HCT116 (cell line): ENCODE data around the gene GSN. TPM values are rescaled to one million over a fixed set of nuclear protein-coding genes. Genes with fewer than 3 reads are reported as not detected.

Source experiments
- ATAC-seq: fragments of 200-7000 bp; cut with Tn5 transposase; 2 replicates; pipeline ENCODE4 v1.9.1; 2020; ENCODE audit warnings: mild to moderate bottlenecking, moderate library complexity
- BruUV-seq: library from RNA; stranded (reverse); fragments of 400-500 nt; replicated peaks from 2 replicates; lab custom pipeline; 2021; lab: Mats Ljungman, UMichigan
- CTCF ChIA-PET: fragments of 300-600 bp; sonication (Branson Sonifier 250); formaldehyde crosslinking; loops from one replicate; lab custom pipeline; 2021; ENCODE audit warnings: antibody characterized with exemption; lab: Charles Lee
- POLR2A ChIA-PET: fragments of 300-600, 350-600 bp; sonication (Branson Sonifier 250); formaldehyde crosslinking; loops from one replicate; lab custom pipeline; 2021; ENCODE audit warnings: antibody characterized with exemption; lab: Charles Lee
- RAD21 ChIA-PET, 2 experiments: fragments of 300-600 bp; sonication (Branson Sonifier 250); formaldehyde crosslinking; loops; one replicate each; lab custom pipeline; 2023; ENCODE audit warnings: low total read pairs in 2 of 2; ENCODE audit not compliant: uncharacterized antibody in 2 of 2, unreplicated experiment in 2 of 2, low non-redundant PET in 1 of 2; lab: Charles Lee
- DNase-seq: peaks from one replicate; pipeline ENCODE4 v3.0.0-alpha.2; 2010; ENCODE audit warnings: low read depth, low spot score
- H2AFZ ChIP-seq: fragments of 200-600 bp; shearing (Covaris generic), sonication (generic); 2 replicates; pipeline ENCODE4 v1.6.1; 2017; ENCODE audit warnings: low read depth, mixed run types, mixed read lengths, antibody characterized with exemption, low read length; ENCODE audit not compliant: poor library complexity, severe bottlenecking
- H3K27ac ChIP-seq: 2 replicates; pipeline ENCODE4 v1.5.1; 2012; ENCODE audit warnings: low read depth, low read length
- H3K27me3 ChIP-seq: fragments of 200-600 bp; sonication (generic); 2 replicates; pipeline ENCODE4 v1.6.1; 2016; ENCODE audit warnings: mixed run types, low read length, mixed read lengths; ENCODE audit not compliant: insufficient read depth
- H3K36me3 ChIP-seq, 2 experiments: fragments of 200-500 bp in 1 of 2; fragments of 200-600 bp in 1 of 2; sonication (Bioruptor generic) in 1 of 2; sonication (generic) in 1 of 2; 2 replicates each; pipeline versions ENCODE4 v1.5.1 to v1.6.1; 2014 to 2016; ENCODE audit warnings: low read length in 2 of 2, inconsistent platforms in 1 of 2, mixed read lengths in 1 of 2, mixed run types in 1 of 2; ENCODE audit not compliant: insufficient read depth in 2 of 2, control insufficient read depth in 1 of 2
- H3K4me1 ChIP-seq, 2 experiments: fragments of 200-600 bp in 1 of 2; sonication (generic) in 1 of 2; 2 replicates each; pipeline versions ENCODE4 v1.5.1 to v1.6.1; 2012 to 2017; ENCODE audit warnings: low read length in 2 of 2, inconsistent platforms in 1 of 2, mild to moderate bottlenecking in 1 of 2, mixed read lengths in 1 of 2, mixed run types in 1 of 2, moderate library complexity in 1 of 2; ENCODE audit not compliant: insufficient read depth in 2 of 2, control insufficient read depth in 1 of 2
- H3K4me2 ChIP-seq: fragments of 200-600 bp; sonication (generic); 2 replicates; pipeline ENCODE4 v1.6.1; 2017; ENCODE audit warnings: mixed run types, low read length, mixed read lengths
- H3K4me3 ChIP-seq, 2 experiments: fragments of 200-600 bp in 1 of 2; sonication (generic) in 1 of 2; replicated peaks in 1 of 2; 2 replicates each; pipeline ENCODE4 v1.5.1; 2011 to 2016; ENCODE audit warnings: low read length in 2 of 2, control low read depth in 1 of 2, low read depth in 1 of 2, mild to moderate bottlenecking in 1 of 2, mixed read lengths in 1 of 2, mixed run types in 1 of 2
- H3K79me2 ChIP-seq: fragments of 200-600 bp; sonication (generic); 2 replicates; pipeline ENCODE4 v1.6.1; 2017; ENCODE audit warnings: mild to moderate bottlenecking, mixed run types, low read length, moderate library complexity, mixed read lengths; ENCODE audit not compliant: insufficient read depth
- H3K9ac ChIP-seq: fragments of 200-600 bp; sonication (generic); 2 replicates; pipeline ENCODE4 v1.6.1; 2016; ENCODE audit warnings: low read length, mixed read lengths
- H3K9me2 ChIP-seq: fragments of 200-600 bp; sonication (generic), shearing (Covaris generic); 2 replicates; pipeline ENCODE4 v1.6.1; 2017; ENCODE audit warnings: mixed run types, mild to moderate bottlenecking, moderate library complexity; ENCODE audit not compliant: insufficient read depth
- H3K9me3 ChIP-seq, 2 experiments: fragments of 200-500 bp in 1 of 2; fragments of 200-600 bp in 1 of 2; sonication (Bioruptor generic) in 1 of 2; sonication (generic) in 1 of 2; 2 replicates each; pipeline ENCODE4 v1.6.1; 2014 to 2017; ENCODE audit warnings: low read length in 2 of 2, mixed read lengths in 2 of 2, inconsistent platforms in 1 of 2, low read depth in 1 of 2, mild to moderate bottlenecking in 1 of 2, mixed run types in 1 of 2, moderate library complexity in 1 of 2; ENCODE audit not compliant: control insufficient read depth in 1 of 2, insufficient read depth in 1 of 2
- H4K20me1 ChIP-seq: fragments of 200-600 bp; sonication (generic), shearing (Covaris generic); 2 replicates; pipeline ENCODE4 v1.6.1; 2017; ENCODE audit warnings: mixed run types, mild to moderate bottlenecking, moderate library complexity; ENCODE audit not compliant: insufficient read depth
- CEBPB ChIP-seq: IDR thresholded peaks from 2 replicates; pipeline ENCODE4 v1.6.1; 2012; ENCODE audit warnings: low read depth
- CTCF ChIP-seq, 3 experiments: fragments of 200-600 bp in 1 of 3; sonication (generic) in 1 of 3; IDR thresholded peaks in 2 of 3; conservative IDR thresholded peaks in 1 of 3; 2 replicates each; pipeline ENCODE4 v1.5.1; 2012 to 2017; ENCODE audit warnings: low read depth in 2 of 3, low read length in 2 of 3, antibody characterized with exemption in 1 of 3, borderline replicate concordance in 1 of 3, control low read depth in 1 of 3, mild to moderate bottlenecking in 1 of 3, mixed read lengths in 1 of 3, mixed run types in 1 of 3, moderate library complexity in 1 of 3; ENCODE audit not compliant: insufficient read depth in 1 of 3
- EGR1 ChIP-seq: IDR thresholded peaks from 2 replicates; pipeline ENCODE4 v1.6.1; 2012; ENCODE audit warnings: low read depth
- ELF1 ChIP-seq: IDR thresholded peaks from 2 replicates; pipeline ENCODE4 v1.6.1; 2012; ENCODE audit warnings: low read depth, borderline replicate concordance
- JUND ChIP-seq: IDR thresholded peaks from 2 replicates; pipeline ENCODE4 v1.6.1; 2012
- POLR2A ChIP-seq: IDR thresholded peaks from 2 replicates; pipeline ENCODE4 v1.7.0; 2011; ENCODE audit warnings: borderline replicate concordance; ENCODE audit not compliant: insufficient read depth, insufficient read length; ENCODE audit errors: extremely low read depth
- RAD21 ChIP-seq: IDR thresholded peaks from 2 replicates; pipeline ENCODE4 v1.6.1; 2012; ENCODE audit warnings: low read depth, mild to moderate bottlenecking
- SIN3A ChIP-seq: IDR thresholded peaks from 2 replicates; pipeline ENCODE4 v1.6.1; 2012; ENCODE audit warnings: low read depth
- SRF ChIP-seq: IDR thresholded peaks from 2 replicates; pipeline ENCODE4 v1.6.1; 2012; ENCODE audit warnings: low read depth
- TCF7L2 ChIP-seq: IDR thresholded peaks from 2 replicates; pipeline ENCODE4 v1.7.0; 2011; ENCODE audit warnings: borderline replicate concordance, inconsistent platforms; ENCODE audit not compliant: insufficient read depth, insufficient read length; ENCODE audit errors: extremely low read depth
- YY1 ChIP-seq: IDR thresholded peaks from 2 replicates; pipeline ENCODE4 v1.6.1; 2011; ENCODE audit warnings: low read length, low read depth, moderate library complexity, mild to moderate bottlenecking; ENCODE audit not compliant: insufficient replicate concordance; ENCODE audit errors: extremely low read depth
- ZNF274 ChIP-seq: fragments of 200-500 bp; sonication (Bioruptor generic); IDR thresholded peaks from 2 replicates; pipeline ENCODE4 v1.6.1; 2014; ENCODE audit warnings: mild to moderate bottlenecking, low read depth, low read length, inconsistent platforms
- intact Hi-C: fragments of 100-400 bp; cut with micrococcal nuclease; formaldehyde crosslinking; loops from 2 replicates; pipeline ENCODE4 v1.10.0; 2022
- total RNA-seq: library from RNA; stranded (reverse); gene quantifications from one replicate; pipeline ENCODE4 v1.2.1, GENCODE V29; 2021; ENCODE audit not compliant: unreplicated experiment
- TF ChIP-seq, protein P1 (sequence below): IDR thresholded peaks from 2 replicates; pipeline ENCODE4 v1.6.1; 2012
- TF ChIP-seq, protein P2 (sequence below): IDR thresholded peaks from 2 replicates; pipeline ENCODE4 v1.6.1; 2011; ENCODE audit warnings: mild to moderate bottlenecking, low read length, moderate library complexity; ENCODE audit not compliant: insufficient replicate concordance; ENCODE audit errors: extremely low read depth

GSN gene
- total RNA-seq, 1 experiment from 2014 or later = 71.3 TPM

GRCh38 chr9:121323449-121324151 is 55.6 kb downstream of the GSN start:
- POLR2A ChIA-PET = no interaction called here
- peaks cover 3 to 6% of the 10 kb centered on the region in 2 experiments; a peak in 1 of 4 replicates for H3K36me3 ChIP-seq

More at GRCh38 chr9:121323449-121324151, 55.6 kb downstream of the GSN start:
- ChIA-PET CTCF (no interaction called here), RAD21 (no interaction called here)
- no peak overlapping the region for H3K9ac ChIP-seq
- H3K27me3 ChIP-seq = no peaks in the 10 kb centered on the region
- H3K9me2 ChIP-seq = no peaks in the 10 kb centered on the region
- H4K20me1 ChIP-seq = no peaks in the 10 kb centered on the region
- no peak overlapping the region for H3K4me3 ChIP-seq
- H3K9me3 ChIP-seq = no peaks in the 10 kb centered on the region
- peaks cover 23 to 41% of the 10 kb centered on the region in 2 experiments for H3K4me1 ChIP-seq
- no peak overlapping the region for H3K4me2 ChIP-seq
- ATAC-seq = no peak
- intact Hi-C loops = no loop called here
- H2AFZ ChIP-seq = no peak overlapping the region
- no peak for DNase-seq
- no peaks in the 10 kb centered on the region for H3K79me2 ChIP-seq
- H3K27ac ChIP-seq = no peak overlapping the region
- TF ChIP-seq JUND = no peak
- TF ChIP-seq CEBPB = no peak
- TF ChIP-seq ZNF274 = no peak
- TF ChIP-seq SIN3A = no peak
- no peak for TF ChIP-seq RAD21
- no peak for TF ChIP-seq YY1
- TF ChIP-seq CTCF (IDR thresholded peaks at IDR 0.05 in 2 of 3, conservative IDR thresholded peaks at IDR 0.05 in 1 of 3; ENCODE audit: borderline replicate concordance in 1 of 3, insufficient read depth in 1 of 3, low read depth in 2 of 3, low read length in 2 of 3) = no peak
- no peak for TF ChIP-seq POLR2A
- TF ChIP-seq, protein P1, sequence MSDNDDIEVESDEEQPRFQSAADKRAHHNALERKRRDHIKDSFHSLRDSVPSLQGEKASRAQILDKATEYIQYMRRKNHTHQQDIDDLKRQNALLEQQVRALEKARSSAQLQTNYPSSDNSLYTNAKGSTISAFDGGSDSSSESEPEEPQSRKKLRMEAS = no peak
- no peak for TF ChIP-seq TCF7L2
- no peak for TF ChIP-seq EGR1
- TF ChIP-seq ELF1 = no peak
- TF ChIP-seq SRF = no peak
- TF ChIP-seq, protein P2, sequence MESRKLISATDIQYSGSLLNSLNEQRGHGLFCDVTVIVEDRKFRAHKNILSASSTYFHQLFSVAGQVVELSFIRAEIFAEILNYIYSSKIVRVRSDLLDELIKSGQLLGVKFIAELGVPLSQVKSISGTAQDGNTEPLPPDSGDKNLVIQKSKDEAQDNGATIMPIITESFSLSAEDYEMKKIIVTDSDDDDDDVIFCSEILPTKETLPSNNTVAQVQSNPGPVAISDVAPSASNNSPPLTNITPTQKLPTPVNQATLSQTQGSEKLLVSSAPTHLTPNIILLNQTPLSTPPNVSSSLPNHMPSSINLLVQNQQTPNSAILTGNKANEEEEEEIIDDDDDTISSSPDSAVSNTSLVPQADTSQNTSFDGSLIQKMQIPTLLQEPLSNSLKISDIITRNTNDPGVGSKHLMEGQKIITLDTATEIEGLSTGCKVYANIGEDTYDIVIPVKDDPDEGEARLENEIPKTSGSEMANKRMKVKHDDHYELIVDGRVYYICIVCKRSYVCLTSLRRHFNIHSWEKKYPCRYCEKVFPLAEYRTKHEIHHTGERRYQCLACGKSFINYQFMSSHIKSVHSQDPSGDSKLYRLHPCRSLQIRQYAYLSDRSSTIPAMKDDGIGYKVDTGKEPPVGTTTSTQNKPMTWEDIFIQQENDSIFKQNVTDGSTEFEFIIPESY = no peak
- BruUV-seq = no TSS peak
